ENCODE data around the gene NDUFAF5. TPM values are rescaled to one million over a fixed set of nuclear protein-coding genes. Genes with fewer than 3 reads are reported as not detected.

The NDUFAF5 gene
- total RNA-seq, 4 donors from 2014 or later = 6.6 to 14.5 (median 10.4) TPM

DNA sequence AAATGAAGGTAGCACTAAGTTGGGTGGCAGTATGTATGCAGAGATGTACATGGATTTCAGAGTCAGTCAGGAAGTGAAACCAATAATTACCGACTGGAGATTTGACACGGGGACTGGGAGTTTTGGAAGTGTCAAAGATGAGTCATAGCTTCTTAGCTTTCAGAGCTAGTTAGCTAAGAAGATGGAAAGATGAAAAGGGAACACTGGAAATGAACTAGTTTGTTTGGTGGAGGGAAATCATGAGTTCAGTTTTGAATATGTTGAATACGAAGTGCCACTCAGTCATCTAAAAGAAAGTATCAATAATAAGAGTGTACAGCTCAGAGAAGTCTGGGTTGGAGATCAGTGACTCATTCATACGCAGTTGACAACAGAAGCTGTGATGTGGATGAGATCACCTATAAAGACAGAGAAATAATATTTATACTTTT lies 7.6 kb upstream of the NDUFAF5 start:
- no peak for TF ChIP-seq POLR2A (IDR thresholded peaks at IDR 0.05)
- TF ChIP-seq CTCF (IDR thresholded peaks at IDR 0.05) = no peak
- peaks cover 0 to 88% (median 0%) of the 10 kb centered on the region in 3 donors for H3K36me3 ChIP-seq
- H3K4me3 ChIP-seq = no peak overlapping the region
- intact Hi-C loops (cut with DNase I) = no loop called here
- DNase-seq = no peak
- WGBS, 2 donors = 36 to 42% methylated on average over 4 of the region's 4 CpGs
- H3K27me3 ChIP-seq = no peaks in the 10 kb centered on the region
- peaks cover 0 to 15% (median 0%) of the 10 kb centered on the region in 3 donors for H3K4me1 ChIP-seq
- no peak overlapping the region for H3K27ac ChIP-seq
- no peaks in the 10 kb centered on the region for H3K9me3 ChIP-seq

GRCh38 chr20:13778827-13779226 lies 6.0 kb upstream of the NDUFAF5 start:
- TF ChIP-seq CTCF (IDR thresholded peaks at IDR 0.05) (no peak), POLR2A (IDR thresholded peaks at IDR 0.05) (no peak)
- intact Hi-C loops (cut with DNase I) = no loop called here
- 93 to 97% methylated on average over 3 of the region's 3 CpGs for WGBS, 2 donors
- H3K4me3 ChIP-seq = no peak overlapping the region
- H3K27ac ChIP-seq = no peak overlapping the region
- H3K4me1 ChIP-seq = peaks cover 4 to 22% (median 5%) of the 10 kb centered on the region in 3 donors
- no peaks in the 10 kb centered on the region for H3K9me3 ChIP-seq
- DNase-seq = no peak
- no peaks in the 10 kb centered on the region for H3K27me3 ChIP-seq
- peaks cover 0 to 79% (median 0%) of the 10 kb centered on the region in 3 donors for H3K36me3 ChIP-seq

- peaks cover 13 to 46% (median 20%) of the 10 kb centered on the region in 3 donors for H3K4me1 ChIP-seq
- H3K27ac ChIP-seq = no peak overlapping the region
- no peak for DNase-seq
- no peaks in the 10 kb centered on the region for H3K27me3 ChIP-seq
- H3K36me3 ChIP-seq = peaks cover 0 to 47% (median 0%) of the 10 kb centered on the region in 3 donors
- H3K4me3 ChIP-seq = peak overlapping the region in 2 of 4 donors; percentile 82 to 93
- intact Hi-C loops (cut with DNase I) = no loop called here
- TF ChIP-seq POLR2A (IDR thresholded peaks at IDR 0.05) = no peak
- 89 to 92% methylated on average over 13 of the region's 13 CpGs for WGBS, 2 donors
- H3K9me3 ChIP-seq = no peaks in the 10 kb centered on the region
These were observed 1.3 kb upstream of the NDUFAF5 start for GRCh38 chr20:13783528-13783927.

- Histone ChIP-seq H3K27me3 (no peaks in the 10 kb centered on the region), H3K4me3 (peak overlapping the region; percentile 74 to 93 (median 82)), H3K9me3 (no peaks in the 10 kb centered on the region), H3K4me1 (peaks cover 13 to 46% (median 20%) of the 10 kb centered on the region in 3 donors), H3K36me3 (peaks cover 0 to 55% (median 0%) of the 10 kb centered on the region in 3 donors), H3K27ac (peak overlapping the region; percentile 92 to 96 (median 92))
- WGBS, 2 donors = 0% methylated on average over 14 to 23 of the region's 26 CpGs
- DNase-seq = no peak
- intact Hi-C loops (cut with DNase I) = no loop called here
- TF ChIP-seq CTCF (IDR thresholded peaks at IDR 0.05) = no peak
- no peak for TF ChIP-seq POLR2A (IDR thresholded peaks at IDR 0.05)
These were observed 446 bp upstream of the NDUFAF5 start for GRCh38 chr20:13784271-13784892.

DNA sequence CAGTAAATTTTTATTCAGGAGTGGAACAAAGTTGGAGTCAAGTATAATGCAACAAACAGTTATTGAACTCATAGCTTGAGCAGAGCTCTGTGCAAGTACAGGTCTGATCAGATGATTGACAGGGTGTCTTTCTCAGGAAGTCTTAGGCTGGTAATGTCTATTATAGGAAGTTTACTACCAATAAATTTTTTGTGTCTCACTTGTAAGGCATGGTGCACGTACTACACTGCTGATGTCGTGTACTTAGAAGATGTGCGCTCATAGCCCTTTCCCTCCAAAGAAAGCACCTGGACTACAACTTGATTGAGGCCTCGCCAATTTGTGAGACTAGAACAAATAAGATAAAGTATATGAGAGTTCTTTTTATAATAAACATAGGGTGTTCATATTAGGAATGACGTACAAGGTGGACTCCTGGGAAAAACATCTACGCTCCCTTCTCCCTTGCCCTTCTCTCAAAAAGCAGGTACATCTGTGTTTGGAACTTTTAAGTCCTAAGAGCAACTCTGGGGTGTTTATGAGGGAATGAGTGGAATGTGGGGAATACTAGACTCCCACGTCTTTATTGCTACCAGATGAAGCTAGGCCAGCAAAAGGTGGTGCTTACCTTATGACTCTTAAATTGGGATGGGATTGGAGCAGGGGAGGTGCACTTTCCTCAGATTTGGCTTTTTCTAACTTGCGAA lies 1.5 kb downstream of the NDUFAF5 start:
- no peak for TF ChIP-seq CTCF (IDR thresholded peaks at IDR 0.05)
- no peak for TF ChIP-seq POLR2A (IDR thresholded peaks at IDR 0.05)
- intact Hi-C loops (cut with DNase I) = no loop called here
- Histone ChIP-seq H3K9me3 (no peaks in the 10 kb centered on the region), H3K4me3 (peak overlapping the region; percentile 74 to 93 (median 82)), H3K27ac (peak overlapping the region in 1 of 4 donors; percentile 96), H3K36me3 (peaks cover 0 to 55% (median 5%) of the 10 kb centered on the region in 3 donors), H3K27me3 (no peaks in the 10 kb centered on the region), H3K4me1 (peaks cover 13 to 45% (median 20%) of the 10 kb centered on the region in 3 donors)
- no peak for DNase-seq
- 70 to 74% methylated on average over 8 of the region's 8 CpGs for WGBS, 2 donors

Measured in esophagus squamous epithelium (tissue), 5 donors.